Hematopoietic multipotent progenitor cell treated with erythropoietin and hydrocortisone succinate and interleukin-3 and kit ligand, for 15 days (in vitro differentiated cells): ENCODE measurements around the gene RAB20.
"Not testable (repeated sequence)": the region's sequence is repeated elsewhere in the genome, so short reads cannot be mapped to it uniquely, and the experiment has no call there.

Experiments
- DNase-seq: peaks from one replicate; pipeline ENCODE4 v3.0.0-alpha.2; 2015; ENCODE audit warnings: low spot score

Gene RAB20

DNA sequence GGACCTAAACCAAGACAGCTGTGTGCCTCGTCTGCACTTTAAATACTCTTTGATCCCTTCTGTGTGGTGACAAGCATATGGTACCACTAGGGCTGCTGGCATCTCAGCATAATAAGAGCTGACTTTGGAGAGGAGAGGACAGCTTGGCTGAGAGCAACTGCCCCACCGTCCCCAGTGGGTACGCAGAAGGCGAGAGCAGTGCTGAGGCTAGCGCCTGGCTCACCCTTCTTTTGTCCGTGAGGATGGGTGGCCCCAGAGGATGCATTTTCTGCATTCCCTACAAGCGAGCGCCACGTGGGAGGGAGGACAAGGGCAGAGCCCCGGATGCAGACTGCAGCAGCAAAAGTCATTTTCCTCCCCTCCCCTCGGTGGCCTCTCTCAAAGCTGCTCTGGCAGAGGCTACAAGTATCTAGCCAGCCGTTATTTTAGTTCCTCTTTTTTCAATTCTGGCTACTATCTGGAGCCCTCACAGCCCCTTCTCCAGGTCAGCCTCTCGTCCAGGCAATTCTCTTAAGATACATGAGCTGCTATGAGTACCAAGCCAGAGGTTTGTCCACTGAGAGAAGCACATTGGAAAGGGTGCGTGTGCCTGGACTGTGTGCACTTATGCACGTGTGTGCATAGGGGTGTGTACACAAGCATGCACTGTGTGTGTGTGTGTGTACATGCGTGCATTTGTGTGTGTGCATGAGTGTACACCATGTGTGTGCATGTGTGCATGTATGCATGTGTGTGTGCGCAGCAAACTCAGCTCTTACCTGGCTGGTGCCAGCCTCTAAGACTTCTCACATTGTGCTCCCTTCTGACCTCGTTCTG, 51.3 kb downstream of the RAB20 start:
- no peak for DNase-seq

DNA sequence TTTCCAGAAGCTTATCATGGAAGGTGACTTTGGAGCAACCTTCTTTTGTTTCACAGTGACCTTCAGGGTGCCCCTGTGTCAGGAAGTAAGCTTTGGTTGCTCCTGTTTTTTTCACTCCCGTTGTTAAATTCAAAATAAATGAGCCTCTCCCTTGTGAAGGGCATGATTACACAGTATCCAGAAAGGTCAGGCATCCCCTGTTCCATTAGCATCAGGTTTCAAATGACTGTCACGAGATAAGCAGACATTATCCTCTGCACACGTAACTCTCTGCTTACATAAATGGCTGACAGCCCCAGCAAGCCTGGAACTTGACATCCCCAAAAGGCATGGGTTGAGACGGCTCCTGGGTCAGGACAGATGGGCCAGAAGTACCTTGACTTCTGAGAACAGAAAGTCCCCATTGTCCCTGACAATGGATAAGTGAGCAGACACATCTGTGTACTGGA, 52.0 kb downstream of the RAB20 start:
- no peak for DNase-seq

DNA sequence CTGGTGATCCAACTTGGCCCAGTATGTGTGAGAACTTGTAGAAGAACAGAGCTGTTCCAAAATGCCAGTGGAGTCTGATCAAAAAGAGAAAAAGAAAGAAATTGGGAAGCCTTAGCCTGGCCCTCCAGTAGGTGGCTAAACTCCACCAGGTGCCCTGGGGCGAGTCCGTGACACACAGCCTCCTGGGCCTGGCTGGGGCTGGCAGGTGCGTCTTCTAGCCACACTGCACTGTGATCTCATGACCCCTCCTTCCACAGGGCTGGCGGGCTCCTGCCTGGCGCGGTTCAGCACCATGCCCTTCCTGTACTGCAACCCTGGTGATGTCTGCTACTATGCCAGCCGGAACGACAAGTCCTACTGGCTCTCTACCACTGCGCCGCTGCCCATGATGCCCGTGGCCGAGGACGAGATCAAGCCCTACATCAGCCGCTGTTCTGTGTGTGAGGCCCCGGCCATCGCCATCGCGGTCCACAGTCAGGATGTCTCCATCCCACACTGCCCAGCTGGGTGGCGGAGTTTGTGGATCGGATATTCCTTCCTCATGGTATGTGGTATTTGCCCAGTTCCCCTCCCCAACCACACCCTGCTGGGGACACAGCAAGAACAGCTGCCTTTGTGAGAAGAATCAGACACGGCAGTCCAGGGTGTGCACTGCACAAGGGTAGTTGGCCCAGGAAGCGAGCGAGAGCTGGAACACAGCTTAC, 53.7 kb downstream of the RAB20 start:
- no peak for DNase-seq

DNA sequence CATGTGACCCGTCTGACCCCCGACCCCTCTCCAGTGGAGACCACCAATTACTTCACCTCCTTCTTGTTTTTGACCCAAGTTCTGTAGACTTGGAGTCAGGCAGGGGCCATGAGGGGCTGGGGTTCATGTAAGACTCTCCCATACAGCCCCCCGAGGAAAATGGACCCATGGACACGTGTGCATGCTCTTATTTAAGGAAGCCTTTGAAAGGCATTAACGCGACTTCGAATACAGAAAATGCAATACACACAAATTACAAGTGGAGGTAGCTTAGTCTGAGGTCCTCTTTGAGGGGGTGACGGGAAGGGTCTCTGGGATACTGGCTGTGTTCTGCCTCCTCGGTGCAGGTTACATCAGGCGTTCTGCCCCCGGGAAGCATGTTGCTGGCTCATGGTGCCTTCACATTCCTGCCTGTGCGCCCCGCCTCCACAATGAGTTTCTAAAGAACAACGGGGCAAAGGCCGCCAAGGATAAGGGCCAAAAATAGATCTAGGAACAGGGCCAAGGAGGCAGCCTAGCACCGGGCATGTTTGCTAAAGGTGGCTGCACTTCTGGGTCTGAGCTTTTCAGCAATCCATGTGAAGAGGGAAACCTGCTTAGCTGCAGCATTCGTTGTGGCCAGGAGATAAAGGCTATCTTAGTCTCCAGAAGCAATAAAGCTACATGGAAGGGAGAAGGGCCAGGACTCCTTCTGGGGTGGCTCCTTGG, 54.5 kb downstream of the RAB20 start:
- DNase-seq: no peak

DNA sequence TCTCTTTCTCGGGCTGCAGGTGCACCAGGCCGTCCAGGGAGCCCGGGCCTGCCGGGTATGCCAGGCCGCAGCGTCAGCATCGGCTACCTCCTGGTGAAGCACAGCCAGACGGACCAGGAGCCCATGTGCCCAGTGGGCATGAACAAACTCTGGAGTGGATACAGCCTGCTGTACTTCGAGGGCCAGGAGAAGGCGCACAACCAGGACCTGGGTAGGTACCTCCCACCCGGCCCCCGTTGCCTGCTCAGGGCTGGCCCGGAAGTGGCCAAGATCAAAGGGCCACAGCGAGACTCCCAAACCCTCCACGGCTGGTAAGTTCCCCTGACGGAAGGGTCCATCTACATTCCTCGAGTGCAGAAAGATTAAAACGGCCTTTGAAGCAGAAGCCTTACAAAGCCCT, 55.1 kb downstream of the RAB20 start:
- no peak for DNase-seq

DNA sequence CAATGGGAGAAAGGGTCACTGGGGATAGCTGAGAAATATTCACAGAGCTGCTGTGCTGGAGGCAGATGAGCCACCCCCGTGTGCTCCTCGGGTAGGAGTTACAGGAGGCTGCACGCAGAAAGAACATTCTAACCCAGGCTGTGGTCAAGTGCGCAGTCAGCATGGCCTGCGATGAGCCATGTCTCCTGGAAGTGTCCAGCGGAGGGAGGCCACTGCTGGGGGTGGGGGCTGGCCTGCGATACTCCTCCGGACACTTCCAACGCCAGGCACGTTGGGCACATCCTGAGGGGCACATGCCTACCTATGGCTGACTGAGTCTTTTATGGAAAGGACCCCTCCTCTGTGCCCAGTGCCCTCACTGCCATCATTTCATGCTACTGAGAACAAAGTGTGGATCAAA, 55.9 kb downstream of the RAB20 start:
- no peak for DNase-seq

DNA sequence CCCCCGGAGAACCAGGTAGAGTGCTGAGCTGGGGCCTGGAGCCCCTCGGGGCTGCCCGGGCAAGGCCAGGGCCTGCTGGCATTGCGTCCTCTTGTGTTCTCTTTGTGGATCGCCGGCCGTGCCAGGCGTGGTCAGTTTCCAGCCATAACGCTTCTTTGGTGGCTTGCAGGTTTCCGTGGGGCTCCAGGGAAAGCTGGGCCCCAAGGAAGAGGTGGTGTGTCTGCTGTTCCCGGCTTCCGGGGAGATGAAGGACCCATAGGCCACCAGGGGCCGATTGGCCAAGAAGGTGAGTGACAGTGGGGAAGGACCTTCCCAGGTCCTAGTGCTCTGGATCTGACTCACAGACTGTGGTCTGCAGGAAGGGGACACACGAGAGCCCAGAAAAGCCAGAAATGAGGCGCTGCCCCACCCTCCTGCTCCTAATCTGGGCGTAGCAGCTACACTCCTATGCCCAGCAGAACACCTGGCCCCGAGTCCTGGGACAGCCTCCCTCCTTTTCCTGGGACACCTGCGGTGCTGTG, 57.5 kb downstream of the RAB20 start:
- no peak for DNase-seq

DNA sequence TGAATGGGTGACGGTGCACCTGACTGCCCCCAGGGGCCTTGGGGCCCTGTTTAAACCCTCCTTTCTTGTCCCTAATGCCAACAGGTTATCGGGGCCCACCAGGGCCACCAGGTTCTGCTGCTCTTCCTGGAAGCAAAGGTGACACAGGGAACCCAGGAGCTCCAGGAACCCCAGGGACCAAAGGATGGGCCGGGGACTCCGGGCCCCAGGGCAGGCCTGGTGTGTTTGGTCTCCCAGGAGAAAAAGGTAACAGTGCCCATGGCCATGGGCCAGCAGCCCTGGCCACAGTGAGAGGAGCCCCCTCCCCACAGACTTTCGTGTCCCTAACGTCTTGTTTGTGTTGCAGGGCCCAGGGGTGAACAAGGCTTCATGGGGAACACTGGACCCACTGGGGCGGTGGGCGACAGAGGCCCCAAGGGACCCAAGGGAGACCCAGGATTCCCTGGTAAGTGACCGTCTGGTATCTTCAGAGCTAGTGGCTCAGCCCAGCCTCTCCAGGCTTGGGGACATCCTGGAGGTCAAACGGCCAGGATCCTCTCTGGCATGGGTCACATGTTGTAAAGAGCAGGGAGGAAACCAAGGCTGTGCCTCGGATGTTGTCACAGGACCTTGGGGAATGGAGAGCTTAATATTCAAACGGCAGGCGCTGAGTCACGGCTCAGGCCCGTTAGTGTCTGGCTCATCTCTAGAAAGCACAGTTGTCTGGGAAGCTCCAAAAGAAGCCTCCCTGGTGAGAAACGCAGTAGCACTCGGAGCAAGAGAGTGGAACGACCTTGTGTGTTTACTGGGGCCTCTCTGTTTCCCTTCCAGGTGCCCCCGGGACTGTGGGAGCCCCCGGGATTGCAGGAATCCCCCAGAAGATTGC, 58.3 kb downstream of the RAB20 start:
- DNase-seq: no peak

DNA sequence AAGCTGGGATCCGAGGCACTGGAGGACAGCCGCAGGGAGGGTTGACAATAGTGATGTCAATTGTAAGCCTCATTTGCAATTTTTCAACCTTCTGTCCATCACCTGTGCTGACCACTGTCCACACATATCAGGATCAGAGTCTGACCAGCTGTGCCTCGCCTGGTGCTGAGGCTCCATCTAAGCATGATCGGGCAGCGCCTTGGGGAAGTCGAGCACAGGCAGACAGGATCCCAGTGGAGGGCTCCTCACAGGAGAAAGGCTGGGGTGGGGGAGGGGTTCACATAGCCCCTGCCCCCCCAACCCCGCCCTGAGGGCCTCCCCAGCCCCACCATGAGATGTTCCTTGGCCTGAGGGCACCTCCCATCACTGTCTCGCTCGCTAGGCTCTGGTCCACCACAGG, 60.3 kb downstream of the RAB20 start:
- DNase-seq: no peak

DNA sequence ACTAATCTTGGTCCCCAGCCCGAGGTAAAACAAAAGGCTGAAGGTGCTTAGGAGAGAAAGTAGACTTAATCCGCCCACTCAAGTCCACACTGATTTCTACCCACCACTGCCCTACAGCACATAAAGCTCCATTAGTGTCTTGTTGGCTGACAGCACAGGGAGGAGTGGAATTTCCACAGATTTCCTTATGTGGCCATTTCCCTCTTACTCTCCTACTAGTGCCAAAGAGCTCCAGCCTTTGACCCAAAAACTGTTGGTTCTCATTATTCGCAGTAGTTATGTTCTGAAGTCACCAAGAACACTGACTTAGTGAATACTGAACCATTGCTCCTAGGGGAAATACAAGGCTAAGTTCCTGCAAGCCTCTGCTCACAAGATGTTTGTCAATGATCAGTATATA, 61.2 kb downstream of the RAB20 start:
- DNase-seq: no peak

DNA sequence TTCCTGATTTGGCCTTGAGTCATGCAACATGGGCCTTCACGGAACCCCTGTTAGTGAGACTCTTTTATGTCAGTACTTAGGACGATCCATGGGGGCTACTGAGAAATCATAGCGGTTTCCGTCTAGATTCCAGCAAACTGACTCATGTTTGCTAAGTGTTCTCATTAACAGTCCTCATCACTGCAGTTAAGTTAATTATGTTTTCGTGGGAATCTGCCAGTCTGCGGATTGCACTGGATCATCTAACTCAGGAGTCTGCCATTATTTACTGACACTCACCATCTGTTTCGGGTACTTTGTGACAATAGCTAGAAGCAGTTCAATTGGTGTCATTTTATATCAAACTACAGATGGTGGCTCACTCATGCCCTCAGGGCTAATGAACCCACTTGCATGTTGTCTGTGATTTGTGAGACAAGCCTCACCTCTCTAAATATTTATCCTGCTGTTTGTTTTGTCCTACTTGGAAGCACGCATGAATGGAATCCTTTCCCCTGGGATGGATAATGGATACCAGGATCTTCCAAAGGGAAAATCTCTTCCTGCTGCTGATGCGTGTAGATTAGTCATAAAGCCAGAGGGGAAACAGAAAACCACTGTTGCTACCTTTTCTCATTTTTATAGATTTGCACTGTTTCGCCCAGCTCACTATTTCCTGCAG, 61.8 kb downstream of the RAB20 start:
- no peak for DNase-seq

DNA sequence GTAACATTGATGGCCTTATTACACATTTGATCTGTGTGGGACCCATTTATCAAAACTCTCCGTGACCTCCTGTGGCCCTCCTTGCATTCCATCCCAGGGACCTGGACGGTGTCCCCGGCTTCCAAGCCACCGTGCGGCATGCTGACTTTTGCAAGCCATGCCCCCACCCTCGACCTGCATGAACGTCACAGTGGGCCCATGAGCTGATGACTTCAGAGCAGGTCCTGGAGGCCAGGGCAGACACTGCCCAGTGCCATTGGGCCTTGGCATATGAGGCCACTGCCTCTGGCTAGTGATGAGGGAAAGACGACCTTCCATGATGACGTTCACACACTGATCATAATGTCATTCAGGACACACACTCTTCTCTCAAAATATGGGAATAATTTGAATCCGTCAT, 62.8 kb downstream of the RAB20 start:
- no peak for DNase-seq

DNA sequence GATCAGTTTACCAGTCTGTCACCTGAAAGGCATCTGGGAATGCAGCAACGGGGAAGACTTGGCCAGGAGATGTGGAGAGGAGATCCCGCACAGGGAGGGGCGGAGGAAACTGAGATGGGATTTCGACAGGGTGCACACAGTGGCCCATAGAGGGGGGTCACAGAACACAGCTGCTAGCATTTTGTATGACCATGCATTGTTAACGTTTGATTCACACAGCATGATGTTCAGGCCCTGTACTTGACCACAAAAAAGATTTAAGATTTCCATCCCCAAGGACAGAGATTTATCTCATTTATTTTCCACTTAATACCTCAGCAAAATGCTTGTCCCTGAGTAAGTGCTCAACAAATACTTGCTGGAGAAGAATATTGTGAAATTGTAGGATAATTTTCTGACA, 63.2 kb downstream of the RAB20 start:
- DNase-seq: no peak

DNA sequence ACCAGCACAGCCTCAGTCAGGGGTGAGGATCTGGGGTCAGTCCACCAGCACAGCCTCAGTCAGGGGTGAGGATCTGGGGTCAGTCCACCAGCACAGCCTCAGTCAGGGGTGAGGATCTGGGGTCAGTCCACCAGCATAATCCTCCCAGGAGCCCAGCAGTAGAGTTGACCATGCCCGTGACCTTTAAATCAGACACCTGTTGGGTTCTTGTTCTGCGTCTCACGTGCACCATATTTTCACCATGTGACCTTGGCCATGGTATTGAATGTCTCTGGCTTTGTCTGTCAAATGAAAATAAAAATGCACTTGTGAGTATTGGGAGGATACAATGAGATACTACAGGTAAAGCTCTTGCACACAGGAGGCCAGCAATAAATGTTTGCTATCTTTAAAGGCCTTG, 63.6 kb downstream of the RAB20 start:
- DNase-seq: not testable (repeated sequence)

DNA sequence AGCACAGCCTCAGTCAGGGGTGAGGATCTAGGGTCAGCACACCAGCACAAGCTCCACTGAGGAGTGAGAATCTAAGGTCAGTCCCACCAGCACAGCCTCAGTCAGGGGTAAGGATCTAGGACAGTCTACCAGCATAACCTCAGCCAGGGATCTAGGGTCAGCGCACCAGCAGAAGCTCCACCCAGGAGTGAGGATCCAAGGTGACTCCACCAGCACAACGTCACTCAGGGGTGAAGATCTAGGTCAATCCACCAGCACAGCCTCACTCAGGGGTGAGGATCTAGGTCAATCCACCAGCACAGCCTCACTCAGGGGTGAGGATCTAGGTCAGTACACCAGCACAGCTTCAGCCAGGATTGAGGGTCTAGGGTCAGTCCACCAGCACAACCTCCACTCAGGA, 64.5 kb downstream of the RAB20 start:
- DNase-seq: no peak

DNA sequence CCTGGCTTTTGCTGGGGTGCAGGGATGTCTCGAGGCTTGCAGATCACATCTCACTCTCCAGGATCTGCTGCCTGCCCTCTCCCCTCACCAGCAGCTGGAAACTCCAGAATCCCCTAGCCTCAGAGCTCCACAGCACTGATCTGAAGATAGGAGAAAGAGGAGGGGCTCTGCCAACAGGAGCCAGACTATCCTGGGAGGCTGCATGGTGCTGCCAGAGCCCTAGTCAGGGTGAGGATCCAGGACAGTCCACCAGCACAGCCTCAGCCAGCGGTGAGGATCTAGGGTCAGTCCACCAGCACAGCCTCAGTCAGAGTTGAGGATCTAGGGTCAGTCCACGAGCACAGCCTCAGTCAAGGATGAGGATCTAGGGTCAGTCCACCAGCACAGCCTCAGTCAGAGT, 65.2 kb downstream of the RAB20 start:
- DNase-seq: no peak

DNA sequence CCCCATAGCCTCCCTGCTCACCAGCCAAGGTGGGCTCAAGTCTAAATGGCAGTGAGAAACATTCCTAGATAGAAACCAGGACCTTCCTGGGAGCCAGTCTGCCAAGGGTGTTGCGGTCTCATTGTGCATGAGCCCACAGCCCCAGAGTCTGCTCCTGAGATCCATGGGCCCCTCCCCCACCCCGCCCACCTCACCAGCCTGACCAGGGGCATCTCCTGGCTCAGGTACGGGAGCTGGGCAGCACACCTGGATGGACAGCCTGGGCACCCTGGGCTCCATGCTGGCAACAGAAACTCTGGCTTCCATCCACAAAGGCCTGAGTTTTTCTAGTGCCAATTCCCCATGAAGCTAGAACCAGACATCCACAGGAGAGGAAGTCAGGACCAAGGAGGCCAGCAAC, 65.6 kb downstream of the RAB20 start:
- no peak for DNase-seq

DNA sequence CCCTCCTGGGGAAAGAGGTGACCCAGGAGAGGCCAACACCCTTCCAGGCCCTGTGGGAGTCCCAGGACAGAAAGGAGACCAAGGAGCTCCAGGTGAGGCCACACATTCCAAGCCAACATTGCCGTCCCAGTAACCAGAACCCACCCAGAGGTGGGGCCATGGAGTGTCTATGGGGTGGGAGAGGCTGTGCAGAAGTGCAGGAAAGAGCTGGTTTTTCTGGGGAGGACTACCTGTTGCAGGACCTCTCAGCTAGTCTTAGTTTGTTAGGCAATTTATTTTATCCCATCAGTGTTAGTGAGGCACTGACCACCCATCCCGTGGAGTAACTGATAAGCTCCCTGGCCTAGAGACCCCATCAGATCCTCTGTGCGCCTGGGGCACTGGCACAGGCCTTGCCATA, 66.1 kb downstream of the RAB20 start:
- no peak for DNase-seq

DNA sequence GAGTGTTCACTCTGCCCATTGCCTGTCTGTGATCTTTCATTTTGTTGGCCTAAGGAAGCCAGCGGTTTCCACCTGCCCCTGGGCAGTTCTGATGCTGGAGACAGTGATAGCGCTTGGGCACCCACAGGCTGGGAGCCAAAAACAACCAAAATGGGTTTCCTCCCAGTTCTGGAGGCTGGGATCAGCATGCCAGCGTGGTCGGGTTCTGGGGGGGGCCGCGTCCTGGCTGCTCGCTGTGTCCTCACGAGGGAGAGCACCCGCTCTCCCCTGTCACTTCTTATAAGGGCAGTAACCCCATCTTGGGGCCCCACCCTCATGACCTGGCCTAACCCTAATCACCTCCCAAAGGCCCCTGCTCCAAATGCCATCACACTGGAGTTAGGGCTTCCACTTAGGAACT, 67.9 kb downstream of the RAB20 start:
- no peak for DNase-seq

DNA sequence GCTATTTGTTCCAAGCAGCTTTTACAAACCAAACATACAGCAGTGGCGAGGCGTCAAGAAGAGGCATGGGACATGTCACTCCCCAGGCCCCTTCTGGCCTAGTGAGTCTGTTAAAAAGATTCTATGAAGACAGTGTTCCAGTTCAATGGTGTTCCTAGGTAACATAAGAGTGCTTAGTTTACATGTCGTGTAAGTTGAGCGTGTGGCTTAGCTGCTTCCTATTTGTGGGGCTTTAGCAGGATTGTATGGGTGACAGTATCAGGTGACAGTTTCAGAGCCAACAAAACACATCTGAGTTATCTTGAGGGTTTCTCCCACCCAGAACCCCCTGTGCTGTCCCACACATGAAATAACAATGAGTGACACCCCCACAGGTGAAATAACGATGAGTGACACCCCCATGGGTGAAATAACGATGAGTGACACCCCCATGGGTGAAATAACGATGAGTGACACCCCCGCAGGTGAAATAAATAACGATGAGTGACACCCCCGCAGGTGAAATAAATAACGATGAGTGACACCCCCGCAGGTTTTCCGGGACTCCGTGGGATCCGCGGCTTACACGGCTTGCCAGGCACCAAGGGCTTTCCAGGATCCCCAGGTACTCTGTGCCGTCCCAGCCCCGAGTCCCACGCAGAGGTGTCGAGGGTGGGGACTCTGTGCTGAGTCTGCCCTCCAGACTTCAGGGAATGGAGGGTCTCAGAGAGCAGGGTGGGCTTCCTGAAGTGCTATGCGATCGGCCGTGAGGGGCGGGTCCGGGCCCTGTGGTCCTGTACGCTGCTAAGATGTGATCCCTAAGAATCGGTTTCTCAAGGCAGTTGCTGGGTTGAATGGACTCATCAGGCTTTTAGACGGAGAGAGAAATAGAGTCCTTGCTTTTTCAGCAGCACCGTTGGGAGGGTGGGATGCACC, 68.6 kb downstream of the RAB20 start:
- no peak for DNase-seq
